Measurements from ENCODE around the gene TMEM116.
"Not testable (repeated sequence)": the region's sequence is repeated elsewhere in the genome, so short reads cannot be mapped to it uniquely, and the experiment has no call there.

GRCh38 chr12:112009596-112009995 is 3.4 kb downstream of the TMEM116 start:
- not testable (repeated sequence) for TF ChIP-seq CTCF (IDR thresholded peaks at IDR 0.05; ENCODE audit: low read length); EZH2 (IDR thresholded peaks at IDR 0.05; ENCODE audit: borderline replicate concordance, low read length)
